NCI-H2171 treated with DMSO at 0.1 percent for 48 hours (cell line): Measurements from ENCODE around the gene ACTL6A.

ENCODE experiments used
- DNase-seq: peaks from one replicate; lab custom pipeline; 2025; lab: John Stamatoyannopoulos, UW

Gene ACTL6A

DNA sequence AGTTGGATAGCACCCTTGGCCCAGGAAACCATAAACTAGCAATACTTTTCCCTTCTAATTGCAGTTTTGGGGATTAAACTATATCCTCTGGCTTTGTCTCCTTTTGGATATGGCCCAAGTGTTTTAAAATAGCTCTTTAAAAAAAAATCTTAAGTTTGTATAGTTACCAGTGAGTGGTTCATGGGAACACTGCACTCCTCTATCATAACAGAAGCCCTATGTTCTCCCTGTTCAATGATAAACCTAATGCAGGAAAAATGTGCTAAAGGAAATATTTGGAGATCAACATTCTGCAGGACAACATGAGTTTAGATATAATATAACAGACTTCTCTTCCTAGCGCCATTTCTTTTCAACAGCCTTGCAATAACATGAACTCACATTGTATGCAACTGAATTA is 28.6 kb downstream of the ACTL6A start:
- no peak for DNase-seq

DNA sequence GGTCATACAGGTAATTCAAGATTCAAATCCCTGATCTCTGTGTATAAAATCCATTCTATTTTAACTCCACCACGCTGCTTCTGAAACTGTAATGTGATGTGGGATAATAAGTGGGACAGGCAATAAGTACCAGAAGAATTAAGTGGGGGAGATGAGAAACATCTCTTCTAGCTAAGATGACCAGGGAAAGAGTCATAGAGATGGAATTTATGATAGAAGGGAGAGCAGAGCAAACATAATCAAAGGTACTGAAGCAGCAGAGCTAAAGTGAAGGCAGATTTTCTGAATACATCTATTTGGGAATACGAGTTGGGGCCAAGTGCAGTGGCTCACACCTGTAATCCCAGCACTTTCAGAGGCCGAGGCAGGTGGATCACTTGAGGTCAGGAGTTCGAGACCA is 36.8 kb downstream of the ACTL6A start:
- no peak for DNase-seq

DNA sequence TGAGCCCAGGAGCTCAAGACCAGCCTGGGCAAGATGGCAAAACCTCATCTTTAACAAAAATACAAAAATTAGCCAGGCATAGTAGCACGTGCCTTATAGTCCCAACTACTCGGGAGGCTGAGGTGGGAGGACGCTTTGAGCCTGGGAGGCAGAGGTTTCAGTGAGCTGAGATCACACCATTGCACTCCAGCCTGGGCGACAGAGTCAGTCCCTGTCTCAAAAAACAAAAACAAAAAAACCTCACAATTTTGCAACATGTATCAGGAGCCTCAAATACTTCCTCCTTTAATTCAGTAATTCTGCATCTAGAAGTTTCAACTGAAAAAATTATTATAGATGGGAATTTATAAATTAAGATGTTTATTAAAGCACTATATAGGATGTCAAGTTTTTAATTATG is 40.6 kb downstream of the ACTL6A start:
- no peak for DNase-seq

DNA sequence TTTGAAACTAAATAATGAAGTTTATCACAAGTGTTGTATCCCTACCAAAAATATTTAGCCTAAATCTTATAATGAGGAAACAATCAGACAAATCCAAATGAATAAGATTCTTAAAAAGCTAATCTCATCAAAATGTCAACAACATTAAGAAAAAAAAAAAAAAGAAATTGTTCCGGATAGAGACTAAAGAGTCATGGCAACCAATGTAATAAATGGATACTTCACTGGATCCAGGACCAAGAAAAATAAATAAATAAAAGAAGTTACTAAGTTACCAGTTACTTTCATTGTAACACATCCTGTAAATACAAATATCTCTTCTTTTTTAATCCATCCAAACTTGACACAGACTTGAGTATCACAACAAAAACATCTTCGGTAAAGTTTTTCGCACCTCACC is 41.1 kb downstream of the ACTL6A start:
- no peak for DNase-seq

DNA sequence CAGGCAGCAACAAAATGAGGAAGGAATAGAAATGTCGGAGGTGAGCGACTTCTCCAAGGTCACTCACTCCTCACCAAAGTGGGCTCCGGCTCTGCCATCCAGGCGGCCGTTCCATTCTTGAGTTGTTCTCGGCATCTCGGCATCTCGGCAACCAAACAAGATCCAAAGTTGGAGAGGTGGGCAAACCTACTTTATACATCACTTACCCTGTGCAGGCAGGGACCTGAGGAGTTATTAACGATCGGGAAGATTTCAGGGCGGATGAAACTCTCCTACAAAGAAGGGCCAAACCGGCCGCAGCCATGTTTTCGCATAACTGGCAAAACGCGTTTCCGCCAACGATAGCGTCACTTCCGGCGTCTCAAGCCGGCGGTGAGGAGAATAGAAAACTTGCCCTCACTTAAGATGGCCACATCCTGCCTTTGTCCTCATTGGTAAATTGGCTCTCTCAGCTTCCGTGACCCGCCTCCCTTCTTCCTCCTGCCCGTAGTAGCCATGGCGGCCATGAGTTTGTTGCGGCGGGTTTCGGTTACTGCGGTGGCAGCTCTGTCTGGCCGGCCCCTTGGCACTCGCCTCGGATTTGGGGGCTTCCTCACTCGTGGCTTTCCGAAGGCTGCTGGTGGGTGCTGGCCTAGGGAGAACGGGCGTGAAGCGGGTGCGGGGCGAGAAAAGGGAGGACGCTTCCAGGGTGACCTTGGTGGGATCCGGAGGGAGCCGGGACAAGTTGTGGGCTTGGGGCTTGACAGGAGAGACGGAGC is 41.8 kb downstream of the ACTL6A start, which contains the start of the genes MRPL47 and NDUFB5:
TSS of gene MRPL47 (minus strand) at position 318 of the 758 bp plus-strand sequence. CDS start at position 304, 14 bp downstream.
TSS of gene NDUFB5 (plus strand) at position 474 of the 758 bp plus-strand sequence. CDS start at position 496, 22 bp downstream.
- peak; percentile 97 for DNase-seq

DNA sequence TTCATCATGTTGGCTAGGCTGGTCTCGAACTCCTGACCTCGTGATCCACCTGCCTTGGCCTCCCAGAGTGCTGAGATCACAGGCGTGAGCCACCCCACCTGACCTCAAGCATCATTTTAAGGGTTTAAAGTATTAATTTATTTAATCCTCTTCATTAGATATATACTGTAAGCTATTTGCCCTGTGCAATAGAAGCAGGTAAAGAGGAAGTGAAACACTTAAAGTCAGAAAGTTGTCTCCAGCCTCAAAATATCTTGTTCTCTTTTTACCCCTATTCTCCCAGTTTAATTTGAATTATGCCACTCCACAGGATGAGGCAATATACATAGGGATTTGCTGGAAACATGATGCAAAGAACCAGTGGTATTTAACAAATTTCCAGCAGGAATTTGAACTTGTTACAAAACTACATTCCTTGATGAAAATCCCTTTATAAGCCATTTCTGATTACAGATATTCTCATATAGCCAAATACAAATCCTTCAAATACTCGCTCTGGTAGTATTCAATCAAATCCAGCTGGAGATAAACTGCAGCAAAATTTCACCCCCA is 43.9 kb downstream of the ACTL6A start:
- no peak for DNase-seq

DNA sequence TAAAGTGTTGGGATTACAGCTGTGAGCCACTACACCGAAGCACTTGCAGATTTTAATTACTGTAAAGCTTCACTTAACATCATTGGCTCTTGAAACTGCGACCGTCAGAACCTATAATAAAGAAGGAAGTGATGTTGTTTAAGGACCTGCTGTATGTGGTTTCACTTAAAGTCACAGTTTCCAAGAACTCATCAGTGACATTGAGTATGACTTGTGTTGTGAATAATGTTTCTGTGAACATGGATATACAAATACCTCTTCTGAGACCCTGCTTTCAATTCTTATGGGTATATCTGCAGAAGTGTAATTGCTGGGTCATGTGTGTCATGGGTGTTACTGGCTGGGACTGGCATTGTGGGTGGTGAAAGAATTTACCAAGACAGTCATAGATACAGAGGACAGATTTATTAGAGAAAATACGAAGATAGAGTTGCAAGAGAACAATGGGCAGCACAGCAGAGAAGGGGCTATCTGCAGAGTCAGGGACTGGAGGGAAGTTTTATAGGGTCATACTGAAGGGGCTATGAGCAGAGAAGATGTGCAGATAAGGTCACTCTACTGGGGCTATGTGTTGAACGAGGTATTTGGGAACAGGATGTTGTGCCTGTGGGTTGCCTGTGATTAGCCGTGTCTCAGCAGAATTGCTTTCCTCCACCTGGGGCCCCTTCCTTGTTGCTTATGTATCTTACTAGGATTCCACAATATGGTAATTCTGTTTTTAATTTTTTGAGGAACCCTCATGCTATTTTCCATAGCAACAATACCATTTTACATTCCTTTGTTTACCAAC is 46.4 kb downstream of the ACTL6A start:
- no peak for DNase-seq

DNA sequence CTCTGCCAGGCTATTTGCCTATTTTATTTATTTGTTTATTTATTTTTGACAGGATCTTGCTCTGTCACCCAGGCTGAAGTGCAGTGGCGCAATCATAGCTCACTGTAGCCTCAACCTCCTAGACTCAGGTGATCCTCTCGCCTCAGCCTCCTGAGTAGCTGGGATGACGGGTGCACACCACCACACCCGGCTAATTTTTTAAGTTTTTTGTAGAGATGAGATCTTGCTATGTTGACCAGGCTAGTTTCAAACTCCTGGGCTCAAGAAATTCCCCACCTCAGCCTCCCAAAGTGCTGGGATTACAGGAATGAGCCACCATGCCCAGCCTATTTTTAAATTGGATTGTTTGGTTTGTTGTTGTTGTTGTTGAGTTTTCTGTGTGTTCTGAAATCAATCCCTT is 47.3 kb downstream of the ACTL6A start:
- no peak for DNase-seq

DNA sequence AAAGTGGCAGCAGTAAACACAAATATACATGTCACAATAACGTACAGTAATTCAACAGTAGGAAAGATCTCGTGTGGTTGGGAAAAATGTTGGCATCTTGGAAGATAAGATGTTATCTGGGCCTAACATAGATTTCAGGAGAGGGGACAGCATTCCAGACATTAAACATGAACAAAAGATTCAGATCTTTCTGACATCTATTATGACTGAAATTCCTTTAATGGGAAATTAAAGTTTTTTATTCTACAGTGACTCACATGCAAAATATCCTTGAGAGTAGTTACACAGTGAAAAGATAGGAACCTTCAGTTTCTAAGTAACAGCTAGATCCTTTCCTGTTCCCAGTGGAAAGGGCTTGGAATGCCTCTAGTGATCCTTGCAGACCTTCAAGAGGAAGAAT is 51.1 kb downstream of the ACTL6A start:
- DNase-seq: no peak

DNA sequence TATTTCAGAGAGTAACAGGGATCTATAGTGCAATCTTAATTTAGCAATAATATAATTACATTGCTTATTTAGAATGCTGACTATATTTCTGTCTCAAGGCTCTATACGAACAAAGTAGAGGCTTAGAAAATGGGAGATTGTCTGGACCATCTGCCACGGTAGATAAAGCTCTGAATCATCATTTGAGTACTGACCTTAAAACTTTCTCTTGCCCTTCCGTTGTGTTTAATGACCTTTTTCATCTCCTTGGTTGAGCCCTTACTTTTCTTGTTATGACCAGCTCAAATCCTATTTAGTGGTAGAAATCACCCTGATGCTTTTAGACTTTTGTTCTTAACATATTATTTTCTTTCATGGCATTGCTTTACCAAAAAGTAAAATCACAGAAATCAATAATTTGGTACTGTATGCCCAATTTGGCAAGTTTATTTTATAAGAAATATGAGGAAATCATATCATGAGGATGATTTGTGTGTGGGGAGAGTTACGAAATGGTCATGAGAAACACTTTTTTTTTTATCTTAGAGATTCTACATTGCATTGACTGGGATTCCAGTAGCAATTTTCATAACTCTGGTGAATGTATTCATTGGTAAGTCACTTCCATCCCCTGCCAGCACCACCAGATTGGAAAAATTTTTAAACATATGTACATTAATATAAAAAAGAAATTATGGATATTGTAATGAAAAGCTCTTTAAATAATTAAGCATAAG is 52.9 kb downstream of the ACTL6A start:
- DNase-seq: no peak

DNA sequence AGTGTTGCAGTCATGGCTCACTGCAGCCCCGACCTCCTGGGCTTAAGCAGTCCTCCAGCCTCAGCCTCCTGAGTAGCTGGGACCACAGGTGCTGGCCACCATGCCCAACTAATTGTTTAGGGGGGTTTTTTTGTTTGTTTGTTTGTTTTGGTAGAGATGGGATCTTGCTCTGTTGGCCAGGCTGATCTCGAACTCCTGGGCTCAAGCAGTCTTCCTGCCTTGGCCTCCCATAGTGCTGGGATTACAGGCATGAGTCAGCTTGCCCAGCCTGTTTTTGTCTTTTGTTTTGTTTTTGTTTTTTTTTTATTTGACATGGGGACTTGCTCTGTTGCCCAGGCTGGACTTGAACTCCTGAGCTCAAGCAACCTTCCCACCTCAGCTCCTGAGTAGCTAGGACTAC is 59.3 kb downstream of the ACTL6A start:
- no peak for DNase-seq

DNA sequence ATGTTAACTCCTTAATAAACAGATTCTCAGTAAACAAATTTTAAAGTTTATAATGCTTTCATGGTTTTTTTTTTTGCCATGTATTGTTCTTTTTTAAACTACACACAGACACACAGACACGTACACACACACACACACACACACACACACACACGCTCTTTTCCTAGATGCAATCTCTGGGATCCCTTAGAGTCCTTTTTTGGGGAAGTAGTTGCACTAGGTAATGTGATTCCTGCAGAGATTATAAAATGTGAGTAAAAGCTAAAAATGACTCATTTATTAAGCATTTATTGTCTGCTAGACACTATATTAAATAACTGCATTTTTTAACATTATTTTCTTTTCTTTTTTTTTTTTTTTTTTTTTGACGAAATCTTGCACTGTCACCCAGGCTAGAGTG is 61.7 kb downstream of the ACTL6A start:
- no peak for DNase-seq

DNA sequence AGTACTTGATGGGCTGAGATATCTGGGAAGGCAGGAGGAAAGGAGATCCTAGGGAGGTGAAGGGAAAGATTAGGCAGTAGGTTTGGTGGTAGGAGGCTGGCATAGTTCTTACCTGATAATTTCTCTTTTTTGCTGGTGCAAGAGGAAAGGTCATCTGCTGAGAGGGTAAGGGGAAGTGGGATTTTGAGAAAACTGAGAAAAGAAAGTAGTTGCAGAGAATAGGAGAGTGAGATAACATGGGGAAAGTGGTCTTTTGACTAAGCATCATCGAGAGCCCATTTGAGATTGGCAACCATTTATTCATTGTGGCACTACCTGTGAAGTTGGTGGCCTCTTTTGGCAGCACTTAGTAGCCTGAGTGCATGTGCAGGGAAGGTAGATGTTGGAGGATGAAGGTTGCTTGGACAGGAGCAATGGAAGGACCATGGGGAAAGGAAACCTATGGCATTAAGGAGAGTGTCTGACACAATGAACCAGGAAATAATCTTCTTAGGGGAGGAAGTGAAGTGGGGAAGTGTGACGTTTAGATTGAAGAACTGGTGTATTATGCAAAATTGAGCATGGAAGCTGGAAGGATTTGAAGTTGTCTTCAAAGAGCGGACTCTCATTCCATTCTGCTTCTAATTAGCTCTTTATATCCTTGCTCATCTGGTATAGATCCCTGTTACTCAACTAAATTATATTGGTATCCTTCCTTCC is 68.2 kb downstream of the ACTL6A start:
- DNase-seq: no peak
